Measurements from ENCODE around the gene IPO4. TPM values are rescaled to one million over a fixed set of nuclear protein-coding genes. Genes with fewer than 3 reads are reported as not detected.

Gene IPO4
- total and polyA plus RNA-seq, 10 of the 15 experiments (the other 5 are each of a cell fraction or from before 2014, with no cell fraction given), result 7.8 to 139 (median 37.6) TPM

DNA sequence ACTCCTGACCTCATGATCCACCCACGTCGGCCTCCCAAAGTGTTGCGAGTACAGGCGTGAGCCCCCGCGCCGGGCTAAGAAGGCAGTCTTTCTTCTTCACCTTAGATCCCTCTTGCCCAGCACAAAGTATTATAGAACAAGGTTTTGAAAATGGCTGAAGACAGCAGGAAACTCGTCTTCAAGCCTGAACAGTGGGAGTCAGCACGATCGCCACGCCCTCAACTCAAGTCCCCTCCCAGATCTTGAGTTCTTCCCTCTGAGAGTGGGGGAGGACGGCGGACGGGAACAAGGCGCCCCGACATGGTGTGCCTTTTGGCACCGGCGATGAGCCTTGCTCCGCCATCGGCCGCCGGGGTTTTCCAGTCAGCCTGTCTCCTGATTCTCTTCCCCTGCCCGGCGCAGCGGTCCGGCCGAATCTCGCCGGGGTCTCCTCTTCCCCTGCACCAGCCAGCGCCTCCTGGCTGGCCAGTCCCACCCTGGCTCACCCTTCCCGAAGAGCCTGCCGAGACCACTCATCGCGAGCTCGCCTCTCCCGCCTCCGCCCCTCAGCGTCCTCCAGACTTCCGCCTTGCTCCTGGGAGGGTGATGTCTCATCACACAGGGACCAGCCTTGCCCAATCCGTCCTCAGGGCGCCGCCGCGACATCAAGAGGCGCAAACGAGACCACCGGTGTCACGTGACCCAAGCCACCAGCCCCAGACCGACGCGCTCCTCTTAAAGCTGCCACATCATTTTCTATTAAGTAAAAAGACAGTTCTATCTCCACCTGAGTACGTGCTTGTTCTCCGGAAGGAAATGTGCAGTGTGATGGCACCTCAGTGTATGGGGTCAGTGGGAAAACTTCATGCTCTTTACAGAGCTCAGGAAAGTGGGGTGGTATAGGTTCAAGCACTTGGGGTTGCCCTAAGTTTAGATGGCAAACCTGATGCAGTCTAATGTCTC lies 24.6 kb upstream of the IPO4 start, which contains the start of gene CHMP4A (continued):
- TF ChIP-seq, protein P1, sequence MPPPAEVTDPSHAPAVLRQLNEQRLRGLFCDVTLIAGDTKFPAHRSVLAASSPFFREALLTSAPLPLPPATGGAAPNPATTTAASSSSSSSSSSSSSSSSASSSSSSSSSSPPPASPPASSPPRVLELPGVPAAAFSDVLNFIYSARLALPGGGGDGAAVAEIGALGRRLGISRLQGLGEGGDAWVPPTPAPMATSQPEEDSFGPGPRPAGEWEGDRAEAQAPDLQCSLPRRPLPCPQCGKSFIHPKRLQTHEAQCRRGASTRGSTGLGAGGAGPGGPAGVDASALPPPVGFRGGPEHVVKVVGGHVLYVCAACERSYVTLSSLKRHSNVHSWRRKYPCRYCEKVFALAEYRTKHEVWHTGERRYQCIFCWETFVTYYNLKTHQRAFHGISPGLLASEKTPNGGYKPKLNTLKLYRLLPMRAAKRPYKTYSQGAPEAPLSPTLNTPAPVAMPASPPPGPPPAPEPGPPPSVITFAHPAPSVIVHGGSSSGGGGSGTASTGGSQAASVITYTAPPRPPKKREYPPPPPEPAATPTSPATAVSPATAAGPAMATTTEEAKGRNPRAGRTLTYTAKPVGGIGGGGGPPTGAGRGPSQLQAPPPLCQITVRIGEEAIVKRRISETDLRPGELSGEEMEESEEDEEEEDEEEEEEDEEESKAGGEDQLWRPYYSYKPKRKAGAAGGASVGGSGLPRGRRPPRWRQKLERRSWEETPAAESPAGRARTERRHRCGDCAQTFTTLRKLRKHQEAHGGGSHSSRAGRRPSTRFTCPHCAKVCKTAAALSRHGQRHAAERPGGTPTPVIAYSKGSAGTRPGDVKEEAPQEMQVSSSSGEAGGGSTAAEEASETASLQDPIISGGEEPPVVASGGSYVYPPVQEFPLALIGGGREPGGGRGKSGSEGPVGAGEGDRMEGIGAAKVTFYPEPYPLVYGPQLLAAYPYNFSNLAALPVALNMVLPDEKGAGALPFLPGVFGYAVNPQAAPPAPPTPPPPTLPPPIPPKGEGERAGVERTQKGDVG (CRISPR knock-in tag; IDR thresholded peaks at IDR 0.05), result peak; percentile 90; the same call in 1 of the 2 replicates
- peak; percentile 78 for TF ChIP-seq HCFC1 (IDR thresholded peaks at IDR 0.05; ENCODE audit: low read length)
- peak; percentile 97 for TF ChIP-seq POLR2AphosphoS5 (IDR thresholded peaks at IDR 0.05; ENCODE audit: low read length)
- TF ChIP-seq TARDBP (IDR thresholded peaks at IDR 0.05; ENCODE audit: borderline replicate concordance), result no peak
- peak in 1 of 2 experiments; percentile 66; a peak in 1 of 3 replicates for TF ChIP-seq EGR1 (IDR thresholded peaks at IDR 0.05; ENCODE audit: borderline replicate concordance in 1 of 2, low read depth in 2 of 2, low read length in 2 of 2)
- TF ChIP-seq BHLHE40 (IDR thresholded peaks at IDR 0.05; ENCODE audit: borderline replicate concordance in 1 of 2, low read depth in 2 of 2, low read length in 1 of 2), result peak; percentile 95 to 98
- TF ChIP-seq SMAD1 (IDR thresholded peaks at IDR 0.05; ENCODE audit: low read depth, partially characterized antibody), result peak; percentile 89
- peak; percentile 77; the same call in 1 of the 2 replicates for TF ChIP-seq CBFB (IDR thresholded peaks at IDR 0.05; ENCODE audit: low read depth)
- TF ChIP-seq, protein P2, sequence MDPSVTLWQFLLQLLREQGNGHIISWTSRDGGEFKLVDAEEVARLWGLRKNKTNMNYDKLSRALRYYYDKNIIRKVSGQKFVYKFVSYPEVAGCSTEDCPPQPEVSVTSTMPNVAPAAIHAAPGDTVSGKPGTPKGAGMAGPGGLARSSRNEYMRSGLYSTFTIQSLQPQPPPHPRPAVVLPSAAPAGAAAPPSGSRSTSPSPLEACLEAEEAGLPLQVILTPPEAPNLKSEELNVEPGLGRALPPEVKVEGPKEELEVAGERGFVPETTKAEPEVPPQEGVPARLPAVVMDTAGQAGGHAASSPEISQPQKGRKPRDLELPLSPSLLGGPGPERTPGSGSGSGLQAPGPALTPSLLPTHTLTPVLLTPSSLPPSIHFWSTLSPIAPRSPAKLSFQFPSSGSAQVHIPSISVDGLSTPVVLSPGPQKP (IDR thresholded peaks at IDR 0.05; ENCODE audit: low read depth, low read length), result 0 out of 2 replicates have a peak, but pooled peaks have one; percentile 35
- no peak for TF ChIP-seq YBX1 (IDR thresholded peaks at IDR 0.05)
- TF ChIP-seq ASH2L (IDR thresholded peaks at IDR 0.05; ENCODE audit: borderline replicate concordance, low read depth), result no peak
- TF ChIP-seq RELA (IDR thresholded peaks at IDR 0.05; ENCODE audit: borderline replicate concordance, partially characterized antibody), result peak; percentile 80
- no peak for TF ChIP-seq KAT2A (conservative IDR thresholded peaks at IDR 0.05; ENCODE audit: control insufficient read depth, low read depth, low read length)
- peak; percentile 77 for TF ChIP-seq RUNX3 (IDR thresholded peaks at IDR 0.05; ENCODE audit: low read length)
- TF ChIP-seq MTA3 (IDR thresholded peaks at IDR 0.05; ENCODE audit: borderline replicate concordance, low read length), result no peak
- no peak for TF ChIP-seq ZSCAN29 (IDR thresholded peaks at IDR 0.05)
- TF ChIP-seq, protein P3, sequence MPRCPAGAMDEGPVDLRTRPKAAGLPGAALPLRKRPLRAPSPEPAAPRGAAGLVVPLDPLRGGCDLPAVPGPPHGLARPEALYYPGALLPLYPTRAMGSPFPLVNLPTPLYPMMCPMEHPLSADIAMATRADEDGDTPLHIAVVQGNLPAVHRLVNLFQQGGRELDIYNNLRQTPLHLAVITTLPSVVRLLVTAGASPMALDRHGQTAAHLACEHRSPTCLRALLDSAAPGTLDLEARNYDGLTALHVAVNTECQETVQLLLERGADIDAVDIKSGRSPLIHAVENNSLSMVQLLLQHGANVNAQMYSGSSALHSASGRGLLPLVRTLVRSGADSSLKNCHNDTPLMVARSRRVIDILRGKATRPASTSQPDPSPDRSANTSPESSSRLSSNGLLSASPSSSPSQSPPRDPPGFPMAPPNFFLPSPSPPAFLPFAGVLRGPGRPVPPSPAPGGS (IDR thresholded peaks at IDR 0.05; ENCODE audit: borderline replicate concordance, insufficient read depth, low read depth, low read length, poor library complexity, severe bottlenecking), result no peak
- peak; percentile 78 for TF ChIP-seq TAF1 (IDR thresholded peaks at IDR 0.05; ENCODE audit: borderline replicate concordance, low read depth, low read length)
- TF ChIP-seq, protein P4, sequence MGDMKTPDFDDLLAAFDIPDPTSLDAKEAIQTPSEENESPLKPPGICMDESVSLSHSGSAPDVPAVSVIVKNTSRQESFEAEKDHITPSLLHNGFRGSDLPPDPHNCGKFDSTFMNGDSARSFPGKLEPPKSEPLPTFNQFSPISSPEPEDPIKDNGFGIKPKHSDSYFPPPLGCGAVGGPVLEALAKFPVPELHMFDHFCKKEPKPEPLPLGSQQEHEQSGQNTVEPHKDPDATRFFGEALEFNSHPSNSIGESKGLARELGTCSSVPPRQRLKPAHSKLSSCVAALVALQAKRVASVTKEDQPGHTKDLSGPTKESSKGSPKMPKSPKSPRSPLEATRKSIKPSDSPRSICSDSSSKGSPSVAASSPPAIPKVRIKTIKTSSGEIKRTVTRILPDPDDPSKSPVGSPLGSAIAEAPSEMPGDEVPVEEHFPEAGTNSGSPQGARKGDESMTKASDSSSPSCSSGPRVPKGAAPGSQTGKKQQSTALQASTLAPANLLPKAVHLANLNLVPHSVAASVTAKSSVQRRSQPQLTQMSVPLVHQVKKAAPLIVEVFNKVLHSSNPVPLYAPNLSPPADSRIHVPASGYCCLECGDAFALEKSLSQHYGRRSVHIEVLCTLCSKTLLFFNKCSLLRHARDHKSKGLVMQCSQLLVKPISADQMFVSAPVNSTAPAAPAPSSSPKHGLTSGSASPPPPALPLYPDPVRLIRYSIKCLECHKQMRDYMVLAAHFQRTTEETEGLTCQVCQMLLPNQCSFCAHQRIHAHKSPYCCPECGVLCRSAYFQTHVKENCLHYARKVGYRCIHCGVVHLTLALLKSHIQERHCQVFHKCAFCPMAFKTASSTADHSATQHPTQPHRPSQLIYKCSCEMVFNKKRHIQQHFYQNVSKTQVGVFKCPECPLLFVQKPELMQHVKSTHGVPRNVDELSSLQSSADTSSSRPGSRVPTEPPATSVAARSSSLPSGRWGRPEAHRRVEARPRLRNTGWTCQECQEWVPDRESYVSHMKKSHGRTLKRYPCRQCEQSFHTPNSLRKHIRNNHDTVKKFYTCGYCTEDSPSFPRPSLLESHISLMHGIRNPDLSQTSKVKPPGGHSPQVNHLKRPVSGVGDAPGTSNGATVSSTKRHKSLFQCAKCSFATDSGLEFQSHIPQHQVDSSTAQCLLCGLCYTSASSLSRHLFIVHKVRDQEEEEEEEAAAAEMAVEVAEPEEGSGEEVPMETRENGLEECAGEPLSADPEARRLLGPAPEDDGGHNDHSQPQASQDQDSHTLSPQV (IDR thresholded peaks at IDR 0.05), result no peak

Measured in GM12878 (cell line).